ENCODE data around the gene COPB1.

The COPB1 gene

GRCh38 chr11:14455648-14456430 is 43.8 kb downstream of the COPB1 start:
- Mint-ChIP-seq H3K4me3 (no peak overlapping the region), H3K36me3 (peaks cover 7% of the 10 kb centered on the region), H3K27ac (no peak overlapping the region), H3K4me1 (no peaks in the 10 kb centered on the region), H3K9me3 (no peaks in the 10 kb centered on the region), H3K27me3 (no peaks in the 10 kb centered on the region)

DNA sequence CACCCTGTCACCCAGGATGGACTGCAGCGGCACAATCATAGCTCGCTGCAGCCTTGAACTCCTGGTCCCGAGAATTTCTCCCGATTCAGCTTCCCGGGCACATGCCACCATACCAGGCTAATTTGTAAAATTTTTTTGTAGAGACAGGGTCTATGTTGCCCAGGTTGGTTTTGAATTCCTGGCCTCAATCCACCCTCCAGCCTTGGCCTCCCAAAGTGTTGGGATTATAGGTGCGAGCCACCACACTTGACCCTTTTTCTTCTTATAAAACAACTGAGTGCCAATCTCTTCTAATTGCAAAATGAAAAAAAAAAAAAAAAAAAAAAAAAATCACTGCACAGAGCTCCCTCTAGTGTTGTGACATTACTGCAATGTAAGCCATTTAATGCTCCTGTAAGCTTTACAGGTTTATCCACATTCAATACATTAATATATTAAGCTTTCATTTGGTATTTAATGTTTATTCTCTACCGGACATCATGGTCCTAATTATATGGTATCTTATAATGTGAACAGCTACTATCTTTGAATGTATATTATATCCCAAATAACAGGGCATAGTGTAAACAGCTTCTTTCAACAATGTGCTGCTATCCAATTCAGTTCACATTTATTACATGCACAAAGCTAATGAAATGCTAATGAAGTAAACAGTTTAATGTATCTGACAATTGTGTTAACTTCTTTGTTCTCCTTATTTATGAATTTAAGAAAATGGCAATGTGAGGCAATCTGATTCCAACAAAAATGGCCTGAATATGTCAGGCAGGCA is 44.6 kb downstream of the COPB1 start:
- H3K36me3 Mint-ChIP-seq: peaks cover 9% of the 10 kb centered on the region
- no peaks in the 10 kb centered on the region for H3K4me1 Mint-ChIP-seq
- H3K9me3 Mint-ChIP-seq: no peaks in the 10 kb centered on the region
- H3K4me3 Mint-ChIP-seq: no peak overlapping the region
- H3K27ac Mint-ChIP-seq: no peak overlapping the region
- no peaks in the 10 kb centered on the region for H3K27me3 Mint-ChIP-seq

- Mint-ChIP-seq H3K36me3 (peaks cover 5% of the 10 kb centered on the region), H3K27ac (no peak overlapping the region), H3K4me3 (no peak overlapping the region), H3K4me1 (peaks cover 12% of the 10 kb centered on the region), H3K9me3 (no peaks in the 10 kb centered on the region), H3K27me3 (no peaks in the 10 kb centered on the region)
Measured at GRCh38 chr11:14451825-14452224, 47.8 kb downstream of the COPB1 start.

GRCh38 chr11:14449302-14449714 is 50.3 kb downstream of the COPB1 start:
- H3K27me3 Mint-ChIP-seq: no peaks in the 10 kb centered on the region
- H3K9me3 Mint-ChIP-seq: no peaks in the 10 kb centered on the region
- H3K36me3 Mint-ChIP-seq: peaks cover 3% of the 10 kb centered on the region
- peaks cover 32% of the 10 kb centered on the region for H3K4me1 Mint-ChIP-seq
- H3K4me3 Mint-ChIP-seq: no peak overlapping the region
- H3K27ac Mint-ChIP-seq: no peak overlapping the region

GRCh38 chr11:14448240-14448639 is 51.4 kb downstream of the COPB1 start:
- H3K9me3 Mint-ChIP-seq: no peaks in the 10 kb centered on the region
- H3K27me3 Mint-ChIP-seq: no peaks in the 10 kb centered on the region
- no peak overlapping the region for H3K4me3 Mint-ChIP-seq
- H3K27ac Mint-ChIP-seq: no peak overlapping the region
- H3K36me3 Mint-ChIP-seq: peaks cover 3% of the 10 kb centered on the region
- H3K4me1 Mint-ChIP-seq: peaks cover 32% of the 10 kb centered on the region

DNA sequence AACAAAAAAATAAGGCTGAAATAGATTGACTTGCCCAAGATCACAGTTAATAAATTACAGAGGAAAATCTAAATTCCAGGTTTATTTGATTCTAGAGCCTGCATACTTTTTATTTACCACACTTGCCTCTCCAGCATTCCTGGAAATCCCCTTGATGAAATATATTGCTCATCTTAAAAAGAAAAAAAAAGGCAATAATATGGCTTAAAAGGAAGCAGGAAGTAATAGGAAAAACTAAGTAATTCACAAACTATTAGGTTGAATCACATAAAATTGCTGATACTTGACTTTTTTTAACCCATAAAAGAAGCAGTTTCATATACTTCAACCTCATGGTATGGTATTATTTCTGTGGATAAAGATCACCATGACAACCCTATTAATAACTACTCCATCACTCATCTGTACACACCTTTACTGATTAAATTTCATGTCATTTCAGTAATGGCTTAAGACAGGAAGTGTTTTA is 52.9 kb downstream of the COPB1 start:
- Mint-ChIP-seq H3K27ac (peak overlapping the region; percentile 59), H3K4me1 (peaks cover 32% of the 10 kb centered on the region), H3K36me3 (peaks cover 8% of the 10 kb centered on the region), H3K27me3 (no peaks in the 10 kb centered on the region), H3K4me3 (peak overlapping the region; percentile 42), H3K9me3 (no peaks in the 10 kb centered on the region)

GRCh38 chr11:14445542-14446530 is 53.8 kb downstream of the COPB1 start:
- peak overlapping the region; percentile 59 for H3K27ac Mint-ChIP-seq
- peaks cover 9% of the 10 kb centered on the region for H3K36me3 Mint-ChIP-seq
- H3K9me3 Mint-ChIP-seq: no peaks in the 10 kb centered on the region
- peak overlapping the region; percentile 42 for H3K4me3 Mint-ChIP-seq
- H3K4me1 Mint-ChIP-seq: peaks cover 32% of the 10 kb centered on the region
- no peaks in the 10 kb centered on the region for H3K27me3 Mint-ChIP-seq

DNA sequence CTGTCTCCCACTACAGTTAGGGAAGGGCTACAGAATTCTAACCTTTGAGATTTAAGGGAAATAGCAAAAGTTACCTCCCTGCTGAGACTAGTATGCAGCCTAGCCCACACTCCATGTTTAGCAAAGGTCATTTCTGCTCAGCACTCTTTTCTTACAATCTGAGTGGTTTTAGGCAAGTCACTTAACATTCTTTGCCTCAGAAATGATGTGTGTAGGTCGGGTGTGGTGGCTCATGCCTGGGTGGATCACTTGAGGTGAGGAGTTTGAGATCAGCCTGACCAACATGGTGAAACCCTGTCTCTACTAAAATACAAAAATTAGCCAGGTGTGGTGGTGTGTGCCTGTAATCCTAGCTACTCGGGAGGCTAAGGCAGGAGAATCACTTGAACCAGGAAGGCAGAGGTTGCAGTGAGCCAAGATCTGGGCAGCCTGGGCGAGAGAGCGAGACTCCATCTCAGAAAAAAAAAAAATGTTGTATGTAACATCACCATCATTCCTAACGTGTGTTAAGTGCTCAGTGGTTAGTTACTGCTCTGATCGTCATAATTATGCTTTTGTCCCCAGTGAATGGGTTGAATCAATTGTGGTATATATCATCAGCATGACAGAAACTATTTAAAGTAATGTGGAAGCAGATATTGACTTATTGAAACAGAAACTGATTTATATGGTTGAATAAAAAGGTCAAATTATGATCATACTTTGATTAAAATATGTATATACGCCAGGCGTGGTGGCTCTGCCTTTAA is 55.0 kb downstream of the COPB1 start:
- H3K4me3 Mint-ChIP-seq: no peak overlapping the region
- no peak overlapping the region for H3K27ac Mint-ChIP-seq
- peaks cover 32% of the 10 kb centered on the region for H3K4me1 Mint-ChIP-seq
- H3K36me3 Mint-ChIP-seq: peaks cover 7% of the 10 kb centered on the region
- no peaks in the 10 kb centered on the region for H3K9me3 Mint-ChIP-seq
- no peaks in the 10 kb centered on the region for H3K27me3 Mint-ChIP-seq

- Mint-ChIP-seq H3K27ac (no peak overlapping the region), H3K9me3 (no peaks in the 10 kb centered on the region), H3K36me3 (peaks cover 7% of the 10 kb centered on the region), H3K27me3 (no peaks in the 10 kb centered on the region), H3K4me3 (no peak overlapping the region), H3K4me1 (peaks cover 42% of the 10 kb centered on the region)
Measured at GRCh38 chr11:14443638-14444037, 56.0 kb downstream of the COPB1 start.

GRCh38 chr11:14435717-14436512 is 63.7 kb downstream of the COPB1 start:
- Mint-ChIP-seq H3K9me3 (peaks cover 7% of the 10 kb centered on the region), H3K27me3 (no peaks in the 10 kb centered on the region), H3K36me3 (peaks cover 8% of the 10 kb centered on the region), H3K4me1 (peaks cover 17% of the 10 kb centered on the region), H3K27ac (no peak overlapping the region), H3K4me3 (no peak overlapping the region)

DNA sequence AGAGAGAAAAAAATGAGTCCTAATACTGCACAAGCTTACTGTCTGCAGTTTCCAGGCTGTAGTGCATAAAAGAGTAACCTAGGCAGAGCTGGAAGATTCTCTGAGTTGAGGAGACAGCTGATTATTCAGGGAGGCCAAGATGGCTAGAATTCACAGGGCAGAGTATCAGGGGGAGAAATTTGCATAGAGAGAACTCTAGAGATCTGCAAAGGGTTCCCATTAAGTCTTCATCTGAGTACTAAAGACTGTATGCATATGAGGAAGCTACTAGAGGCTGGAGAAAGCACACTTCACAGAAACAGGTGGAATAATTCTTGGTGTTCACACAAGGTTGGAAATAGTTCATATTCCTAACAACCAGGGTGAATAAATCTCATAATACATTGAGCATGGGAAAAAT is 74.0 kb downstream of the COPB1 start:
- no peaks in the 10 kb centered on the region for H3K9me3 Mint-ChIP-seq
- peaks cover 8% of the 10 kb centered on the region for H3K36me3 Mint-ChIP-seq
- no peak overlapping the region for H3K4me3 Mint-ChIP-seq
- H3K27me3 Mint-ChIP-seq: no peaks in the 10 kb centered on the region
- no peaks in the 10 kb centered on the region for H3K4me1 Mint-ChIP-seq
- no peak overlapping the region for H3K27ac Mint-ChIP-seq

- Mint-ChIP-seq H3K4me1 (no peaks in the 10 kb centered on the region), H3K27me3 (no peaks in the 10 kb centered on the region), H3K4me3 (no peak overlapping the region), H3K36me3 (peaks cover 6% of the 10 kb centered on the region), H3K27ac (no peak overlapping the region), H3K9me3 (no peaks in the 10 kb centered on the region)
Measured at GRCh38 chr11:14424096-14424495, 75.5 kb downstream of the COPB1 start.

DNA sequence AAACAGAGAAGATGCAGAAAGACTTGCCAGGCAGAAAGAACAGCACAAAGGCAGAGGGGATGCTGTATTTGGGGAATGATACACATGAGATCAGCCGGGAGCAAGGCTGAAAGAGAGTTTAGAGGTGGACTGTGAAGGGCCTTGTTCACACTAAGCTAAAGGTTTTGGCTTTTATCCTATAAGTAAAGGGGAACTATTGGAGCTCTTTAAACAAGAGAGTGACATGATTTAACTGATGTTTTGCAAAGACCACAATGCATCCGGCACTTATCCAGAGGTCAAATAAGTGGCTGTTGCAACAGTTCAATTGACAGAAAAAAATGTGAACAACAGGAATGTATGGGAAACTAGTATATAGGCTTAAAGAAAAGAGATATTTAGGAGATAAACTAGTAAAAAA is 76.0 kb downstream of the COPB1 start:
- no peaks in the 10 kb centered on the region for H3K27me3 Mint-ChIP-seq
- H3K4me3 Mint-ChIP-seq: no peak overlapping the region
- H3K36me3 Mint-ChIP-seq: peaks cover 6% of the 10 kb centered on the region
- H3K27ac Mint-ChIP-seq: no peak overlapping the region
- no peaks in the 10 kb centered on the region for H3K9me3 Mint-ChIP-seq
- H3K4me1 Mint-ChIP-seq: no peaks in the 10 kb centered on the region

DNA sequence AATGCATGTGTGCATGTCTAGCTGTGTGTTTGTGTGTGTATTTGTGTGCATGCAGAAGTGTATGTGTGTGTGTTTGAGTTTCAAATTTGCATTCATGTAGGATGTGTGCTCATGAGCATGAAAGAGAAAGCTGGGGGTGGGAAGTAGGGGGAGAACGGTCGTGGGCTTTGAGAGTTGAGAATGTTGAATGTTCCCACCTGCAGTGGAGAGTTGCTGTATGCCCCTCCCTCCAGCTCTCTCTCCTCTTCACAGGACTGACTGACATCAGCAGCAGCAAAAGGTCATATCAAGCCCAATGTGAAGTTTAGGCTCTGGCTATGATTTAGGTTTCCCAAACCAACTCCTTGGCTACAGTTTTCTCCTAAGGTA is 76.8 kb downstream of the COPB1 start:
- Mint-ChIP-seq H3K9me3 (no peaks in the 10 kb centered on the region), H3K36me3 (peaks cover 6% of the 10 kb centered on the region), H3K4me3 (no peak overlapping the region), H3K4me1 (no peaks in the 10 kb centered on the region), H3K27me3 (no peaks in the 10 kb centered on the region), H3K27ac (no peak overlapping the region)
